Stimulated activated CD4-positive, alpha-beta T cell treated with anti-CD3 and anti-CD28 coated beads, TNF-alpha, amount 100 ng/mL, for 48 hours (primary cell): ENCODE data around the gene OR2W3.

ENCODE experiments used
- DNase-seq, 3 donors: peaks; one replicate each; pipeline ENCODE4 v3.0.0-alpha.2; 2020; ENCODE audit warnings: low read depth in 3 of 3

The OR2W3 gene

GRCh38 chr1:247919952-247920351 lies 24.6 kb downstream of the OR2W3 start, which contains the start of gene OR2T8:
OR2T8 (plus strand) TSS chr1:247920252; CDS start chr1:247921018, 766 bp downstream.
- DNase-seq, result no peak

- DNase-seq, result no peak
Observed at GRCh38 chr1:247923941-247924340, 28.6 kb downstream of the OR2W3 start.

- DNase-seq, result no peak
Observed at GRCh38 chr1:247924868-247925267, 29.5 kb downstream of the OR2W3 start, which contains the start of gene OR2AJ1. OR2AJ1 (plus strand) TSS chr1:247924889; CDS start chr1:247933769, 8,880 bp downstream.

GRCh38 chr1:247933989-247934388 lies 38.6 kb downstream of the OR2W3 start:
- no peak for DNase-seq

- no peak for DNase-seq
Observed at GRCh38 chr1:247935781-247936180, 40.4 kb downstream of the OR2W3 start.

- DNase-seq, result no peak
Observed at GRCh38 chr1:247936415-247936814, 41.0 kb downstream of the OR2W3 start.

GRCh38 chr1:247936965-247937734 lies 41.8 kb downstream of the OR2W3 start:
- peak; percentile 40 to 92 (median 87) for DNase-seq

GRCh38 chr1:247942624-247943023 lies 47.2 kb downstream of the OR2W3 start:
- DNase-seq, result no peak
